HL-60 (cell line): ENCODE measurements around the gene METRNL.
A peak's percentile ranks its signal among the peaks of the same experiment; 100 is the strongest.

Experiments used
- DNase-seq, 2 experiments: peaks; one replicate each; pipeline ENCODE4 v3.0.0-alpha.2; 2010 to 2020; ENCODE audit warnings: low read depth in 1 of 2, low spot score in 1 of 2
- H3K27ac ChIP-seq: fragments of 250-450 bp; sonication (Bioruptor Pico); replicated peaks from 2 replicates; pipeline ENCODE4 v1.5.1; 2020; ENCODE audit warnings: mild to moderate bottlenecking, moderate library complexity
- H3K27me3 ChIP-seq: fragments of 250-450 bp; sonication (Bioruptor Pico); 2 replicates; pipeline ENCODE4 v1.5.1; 2021; ENCODE audit warnings: mild to moderate bottlenecking, moderate library complexity; ENCODE audit not compliant: insufficient read depth, poor library complexity, severe bottlenecking
- H3K4me3 ChIP-seq: replicated peaks from 2 replicates; pipeline ENCODE4 v1.5.1; 2011; ENCODE audit warnings: mild to moderate bottlenecking, control low read depth, low read length; ENCODE audit not compliant: insufficient read depth
- CTCF ChIP-seq: IDR thresholded peaks from one replicate; pipeline ENCODE4 v1.5.1; 2011; ENCODE audit warnings: low read length, control low read depth, inconsistent platforms; ENCODE audit not compliant: insufficient read depth
- GABPA ChIP-seq: IDR thresholded peaks from 2 replicates; pipeline ENCODE4 v1.6.1; 2012; ENCODE audit warnings: low read depth
- POLR2AphosphoS5 ChIP-seq: IDR thresholded peaks from 2 replicates; pipeline ENCODE4 v1.6.1; 2012; ENCODE audit warnings: low read depth
- REST ChIP-seq: IDR thresholded peaks from 2 replicates; pipeline ENCODE4 v1.6.1; 2012; ENCODE audit warnings: low read depth; ENCODE audit not compliant: insufficient replicate concordance
- SPI1 ChIP-seq: IDR thresholded peaks from 2 replicates; pipeline ENCODE4 v1.6.1; 2012; ENCODE audit warnings: low read depth, mild to moderate bottlenecking, borderline replicate concordance

METRNL gene

GRCh38 chr17:83078378-83079351 lies 744 bp upstream of the METRNL start:
- H3K27me3 ChIP-seq = peaks cover 13% of the 10 kb centered on the region
- H3K27ac ChIP-seq = no peak overlapping the region
- TF ChIP-seq REST (no peak), CTCF (no peak)
- no peak for DNase-seq
- peak overlapping the region; percentile 42 for H3K4me3 ChIP-seq

- no peak for TF ChIP-seq REST
- TF ChIP-seq CTCF = no peak
- TF ChIP-seq GABPA = no peak
- no peak for TF ChIP-seq SPI1
- TF ChIP-seq POLR2AphosphoS5 = no peak
- H3K27ac ChIP-seq = no peak overlapping the region
- peaks cover 13% of the 10 kb centered on the region for H3K27me3 ChIP-seq
- H3K4me3 ChIP-seq = peak overlapping the region; percentile 37
- no peak for DNase-seq
Measured at GRCh38 chr17:83079766-83080578, 563 bp downstream of the METRNL start.

DNA sequence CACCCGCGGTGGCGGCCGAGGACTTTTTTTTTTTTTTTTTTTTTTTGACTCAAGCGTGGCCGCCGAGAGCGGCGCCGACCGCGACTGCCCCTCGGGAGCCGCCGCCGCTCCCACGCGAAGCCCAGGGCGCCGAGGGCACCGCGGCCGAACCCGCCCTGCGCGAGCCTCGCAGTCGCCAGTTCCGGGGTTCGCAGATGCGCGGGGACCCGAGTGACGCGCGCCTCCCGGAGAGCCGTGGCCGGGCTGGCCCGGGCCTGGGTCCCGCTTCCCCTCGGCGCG lies 1.1 kb downstream of the METRNL start:
- Histone ChIP-seq H3K4me3 (peak overlapping the region; percentile 37), H3K27me3 (peaks cover 13% of the 10 kb centered on the region), H3K27ac (no peak overlapping the region)
- no peak for TF ChIP-seq SPI1
- TF ChIP-seq REST = no peak
- TF ChIP-seq POLR2AphosphoS5 = no peak
- no peak for TF ChIP-seq CTCF
- no peak for TF ChIP-seq GABPA
- no peak for DNase-seq
